Measurements from ENCODE around the gene HOXB8.

Gene HOXB8

GRCh38 chr17:48567209-48567608 is 47.9 kb downstream of the HOXB8 start:
- DNase-seq: no peak

GRCh38 chr17:48566717-48567116 is 48.4 kb downstream of the HOXB8 start:
- no peak for DNase-seq

GRCh38 chr17:48565925-48566710 is 49.0 kb downstream of the HOXB8 start:
- no peak for DNase-seq

GRCh38 chr17:48565022-48565554 is 50.0 kb downstream of the HOXB8 start:
- no peak for DNase-seq

GRCh38 chr17:48564188-48565021 is 50.7 kb downstream of the HOXB8 start:
- DNase-seq: no peak

- no peak for DNase-seq
Measured at GRCh38 chr17:48563867-48564187, 51.3 kb downstream of the HOXB8 start.

- no peak for DNase-seq
Measured at GRCh38 chr17:48563385-48563838, 51.7 kb downstream of the HOXB8 start.

GRCh38 chr17:48562934-48563333 is 52.2 kb downstream of the HOXB8 start:
- no peak for DNase-seq

All from T-helper 1 cell (primary cell).